ENCODE data around the gene DNAJC24.
A peak's percentile ranks its signal among the peaks of the same experiment; 100 is the strongest.
"Not testable (repeated sequence)": the region's sequence is repeated elsewhere in the genome, so short reads cannot be mapped to it uniquely, and the experiment has no call there.

The DNAJC24 gene, protein sequence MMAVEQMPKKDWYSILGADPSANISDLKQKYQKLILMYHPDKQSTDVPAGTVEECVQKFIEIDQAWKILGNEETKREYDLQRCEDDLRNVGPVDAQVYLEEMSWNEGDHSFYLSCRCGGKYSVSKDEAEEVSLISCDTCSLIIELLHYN

DNA sequence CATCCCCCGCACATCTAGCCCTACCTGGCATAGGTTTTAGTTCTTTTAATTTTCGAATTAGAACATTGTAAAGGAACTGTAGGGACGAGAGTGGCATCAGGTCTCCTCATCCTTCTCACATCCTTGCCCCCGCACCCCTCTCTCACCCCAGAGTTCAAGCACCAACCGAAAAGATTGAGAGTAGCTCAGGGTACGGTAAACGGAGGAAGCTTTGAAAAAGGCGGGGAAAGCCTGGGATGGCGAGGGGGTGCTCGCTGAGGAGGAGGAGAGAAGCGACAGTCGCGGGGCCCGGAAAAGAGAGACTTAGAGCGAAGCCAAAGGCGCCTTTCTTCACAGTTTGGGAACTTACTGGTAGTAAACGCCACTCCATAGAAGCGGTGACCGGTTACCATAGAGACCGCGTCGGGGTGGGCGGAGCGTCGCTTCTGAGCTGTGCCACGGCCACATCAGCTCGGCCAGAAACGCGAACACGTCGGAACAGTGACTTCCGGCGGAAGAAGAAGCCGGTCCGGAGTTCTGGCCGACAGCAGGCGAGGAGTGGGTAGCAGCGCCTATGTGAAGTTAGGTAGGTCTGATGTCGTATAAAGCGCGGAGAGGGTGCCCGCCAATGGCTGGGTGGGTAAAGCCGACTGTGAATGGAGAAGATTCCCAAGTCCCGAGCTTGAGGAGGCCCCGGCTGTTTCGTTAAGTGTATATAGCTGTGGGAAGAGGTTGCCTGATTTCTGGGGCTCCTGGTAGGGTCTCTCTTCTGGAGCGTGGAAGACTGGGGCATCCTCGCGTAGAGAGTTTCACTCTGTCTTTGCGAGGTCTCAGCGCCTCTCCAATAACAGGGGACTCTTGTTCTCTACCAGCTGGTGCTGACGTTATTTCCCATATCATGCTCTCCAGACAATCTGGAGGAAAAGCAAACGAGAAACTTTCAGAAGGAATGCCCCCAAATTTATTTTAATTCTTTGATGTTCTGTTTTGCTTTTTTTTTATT is at the start of gene DNAJC24, which contains the start of gene DCDC1:
DNAJC24 (plus strand) TSS at position 513 of the 982 bp plus-strand sequence. CDS start 889 bp downstream, outside the sequence.
DCDC1 (minus strand) TSS at position 392 of the 982 bp plus-strand sequence. CDS start 41,459 bp downstream, outside the sequence.
- DNase-seq: peak; percentile 94

DNA sequence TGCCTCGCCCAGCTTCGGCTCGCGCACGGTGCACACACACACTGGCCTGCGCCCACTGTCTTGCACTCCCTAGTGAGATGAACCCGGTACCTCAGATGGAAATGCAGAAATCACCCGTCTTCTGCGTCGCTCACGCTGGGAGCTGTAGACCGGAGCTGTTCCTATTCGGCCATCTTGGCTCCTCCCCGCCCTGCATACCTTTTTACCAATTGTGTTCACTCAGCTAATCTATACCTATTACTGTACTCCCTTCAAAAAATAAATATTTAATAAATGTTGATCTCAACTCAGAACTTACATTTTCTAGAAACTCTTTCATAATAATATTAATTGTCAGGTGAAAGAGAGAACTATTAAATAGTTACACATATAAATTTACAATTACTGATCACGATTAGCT is 48.2 kb upstream of the DNAJC24 start:
- DNase-seq: not testable (repeated sequence)

DNA sequence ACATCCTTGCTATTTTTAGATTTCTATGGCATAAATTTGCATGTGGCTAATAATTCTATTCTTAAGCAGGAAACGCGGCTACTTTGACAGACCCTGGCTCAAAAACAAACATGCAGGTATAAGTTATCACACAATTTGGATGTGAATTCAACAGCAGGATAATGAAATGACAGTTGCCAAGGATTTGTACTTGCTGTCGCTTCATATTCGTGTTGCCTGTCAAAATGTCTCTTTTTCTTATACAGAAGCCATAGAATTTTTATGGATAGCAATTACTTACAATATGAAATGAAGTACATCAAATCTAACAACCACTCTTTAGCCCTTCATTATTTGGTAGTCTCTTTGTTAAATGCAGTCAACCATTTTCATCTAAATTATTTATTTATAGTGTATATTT is 46.5 kb upstream of the DNAJC24 start:
- DNase-seq: no peak

DNA sequence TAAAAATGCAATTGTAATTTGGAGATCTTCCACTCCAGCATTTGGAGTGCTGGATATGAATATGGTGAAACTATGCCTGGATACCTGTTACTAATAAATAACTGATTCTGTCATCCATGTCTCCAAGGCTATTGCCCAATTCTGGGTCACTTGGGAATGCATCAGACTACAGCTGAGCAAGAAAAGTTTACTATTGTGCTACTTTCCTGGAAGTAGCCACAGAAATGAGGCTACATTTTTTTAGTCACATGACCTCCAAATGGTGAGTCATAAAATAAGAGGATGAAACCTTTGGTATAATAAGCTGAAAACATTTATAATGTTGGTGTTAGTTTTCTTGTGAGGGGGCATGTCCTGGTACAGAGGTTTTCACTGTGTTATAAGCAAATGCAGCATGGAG is 44.5 kb upstream of the DNAJC24 start:
- DNase-seq: no peak

DNA sequence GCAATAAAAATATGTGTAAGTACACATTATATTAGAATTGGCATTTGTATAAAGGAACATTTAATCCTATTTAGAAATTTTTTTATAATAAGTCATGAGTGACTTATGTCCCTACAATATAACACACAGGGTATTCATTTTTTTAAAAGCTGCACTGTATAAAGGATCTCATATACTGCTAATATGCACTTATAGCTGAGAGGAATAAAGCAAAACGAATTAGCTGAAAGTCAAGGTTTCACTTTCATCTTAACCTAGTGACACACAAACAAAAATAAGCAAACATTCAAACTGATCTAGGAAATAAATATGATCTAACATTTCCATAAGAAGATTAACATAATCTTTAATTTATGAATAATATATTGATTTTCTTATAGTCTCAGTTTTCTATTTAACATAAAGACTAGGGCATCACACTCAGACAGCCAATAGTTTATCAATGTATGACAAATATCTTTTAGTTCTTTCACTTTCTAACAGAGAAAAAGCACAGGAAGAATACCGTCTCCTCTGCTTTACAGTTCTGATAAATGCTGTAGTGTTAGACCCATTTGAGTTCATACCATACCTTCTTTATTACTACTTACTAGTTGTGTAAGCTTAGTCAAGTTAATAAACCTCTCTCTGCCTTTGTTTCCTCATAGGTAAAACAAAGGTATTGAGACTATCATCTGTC is 43.1 kb upstream of the DNAJC24 start:
- no peak for DNase-seq

DNA sequence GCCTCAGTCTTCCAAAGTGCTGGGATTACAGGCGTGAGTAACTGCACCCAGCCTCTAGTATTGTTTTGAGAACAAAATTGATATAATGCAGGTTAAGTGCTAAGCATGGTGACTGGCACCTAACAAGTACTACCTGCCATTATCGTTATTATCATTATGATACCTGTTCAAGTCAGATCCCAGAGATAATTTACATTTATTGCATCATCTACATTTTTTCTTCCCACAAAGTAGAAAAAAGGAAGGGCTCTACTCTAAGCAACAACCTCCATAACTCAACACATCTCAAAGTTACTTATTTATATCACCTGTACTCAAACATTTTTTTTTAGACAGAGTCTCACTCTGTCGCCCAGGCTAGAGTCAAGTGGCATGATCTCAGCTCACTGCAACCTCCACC is 42.2 kb upstream of the DNAJC24 start:
- no peak for DNase-seq

DNA sequence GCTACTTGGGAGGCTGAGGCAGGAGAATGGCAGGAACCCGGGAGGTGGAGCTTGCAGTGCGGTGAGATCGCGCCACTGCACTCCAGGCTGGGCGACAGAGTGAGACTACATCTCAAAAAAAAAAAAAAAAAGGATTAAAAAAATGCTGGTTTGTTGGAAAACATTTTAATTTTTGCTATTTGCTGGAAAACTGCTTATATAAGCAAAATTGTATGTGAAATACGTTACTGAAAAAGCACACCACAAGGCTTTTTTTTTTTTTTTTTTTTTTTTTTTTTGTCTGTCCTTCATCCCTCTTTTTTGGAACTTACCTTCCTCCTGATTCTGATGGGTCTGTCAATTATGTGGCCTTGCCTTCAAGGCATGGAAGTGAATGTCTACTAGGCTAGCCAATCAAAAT is 41.0 kb upstream of the DNAJC24 start:
- DNase-seq: no peak

DNA sequence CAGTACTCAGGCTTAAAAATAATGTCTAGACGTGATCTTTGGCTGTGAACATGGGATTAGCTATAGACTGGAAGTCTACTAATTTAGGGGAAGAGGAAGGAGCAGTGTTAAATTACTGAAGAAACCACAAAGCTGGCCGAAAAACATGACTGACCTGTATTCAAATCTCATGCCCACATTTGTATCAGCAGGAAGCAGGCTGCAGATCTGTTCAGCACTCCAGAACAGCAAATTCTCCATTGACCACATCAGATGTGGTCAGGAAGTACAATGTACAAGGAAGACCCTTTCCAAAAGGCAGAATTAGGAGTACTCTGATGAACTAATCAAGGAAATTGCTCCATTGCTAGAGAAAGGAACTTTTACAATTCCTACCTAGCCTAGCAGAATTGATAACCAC is 31.9 kb upstream of the DNAJC24 start:
- DNase-seq: no peak

DNA sequence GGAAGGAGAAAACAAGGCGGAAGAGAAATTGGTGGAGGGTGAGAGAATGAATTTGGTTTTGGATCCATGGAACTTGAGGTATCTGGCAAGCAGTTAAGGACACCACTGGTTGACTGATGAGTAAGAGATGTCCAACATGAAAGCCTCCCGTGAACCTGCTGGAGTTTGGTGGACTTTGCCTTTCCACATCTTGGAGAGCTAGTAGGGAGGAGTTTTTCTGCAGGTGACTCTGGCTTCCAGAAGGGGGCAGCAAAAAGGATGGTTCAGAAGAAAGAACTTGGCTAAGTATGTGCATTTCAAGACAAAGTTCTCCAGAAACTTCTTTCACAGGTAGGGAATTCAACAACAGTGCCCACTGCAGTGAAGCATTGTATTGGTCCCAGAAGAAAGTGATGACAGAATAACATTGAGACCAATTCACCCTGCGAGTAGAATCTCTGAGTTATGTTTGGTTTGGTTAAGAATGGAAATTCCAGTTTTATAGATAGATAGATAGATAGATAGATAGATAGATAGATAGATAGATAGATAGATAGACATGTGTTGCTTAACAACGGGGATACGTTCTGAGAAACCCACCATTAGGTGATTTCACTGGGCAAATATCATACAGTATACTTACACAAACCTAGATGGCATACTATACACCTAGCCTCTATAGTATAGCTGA is 28.6 kb upstream of the DNAJC24 start:
- no peak for DNase-seq

DNA sequence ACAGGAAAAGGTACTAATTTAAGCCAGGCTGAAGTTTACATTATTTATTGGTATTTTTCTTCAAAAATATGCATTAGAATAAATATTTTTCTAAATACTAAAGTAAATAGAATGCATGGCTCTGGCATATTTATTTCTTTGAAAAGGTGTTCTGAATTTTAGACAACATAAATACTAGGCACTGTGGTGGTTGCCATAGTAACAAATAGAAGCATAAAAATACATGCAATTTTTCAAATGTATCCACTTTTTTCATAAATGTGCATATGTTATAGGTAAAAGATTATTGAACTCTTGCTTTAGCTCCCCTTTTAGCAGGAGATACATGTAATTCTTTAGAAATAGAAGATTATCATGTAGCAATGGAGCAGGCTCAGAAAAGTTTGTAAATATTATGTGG is 18.5 kb upstream of the DNAJC24 start:
- no peak for DNase-seq

DNA sequence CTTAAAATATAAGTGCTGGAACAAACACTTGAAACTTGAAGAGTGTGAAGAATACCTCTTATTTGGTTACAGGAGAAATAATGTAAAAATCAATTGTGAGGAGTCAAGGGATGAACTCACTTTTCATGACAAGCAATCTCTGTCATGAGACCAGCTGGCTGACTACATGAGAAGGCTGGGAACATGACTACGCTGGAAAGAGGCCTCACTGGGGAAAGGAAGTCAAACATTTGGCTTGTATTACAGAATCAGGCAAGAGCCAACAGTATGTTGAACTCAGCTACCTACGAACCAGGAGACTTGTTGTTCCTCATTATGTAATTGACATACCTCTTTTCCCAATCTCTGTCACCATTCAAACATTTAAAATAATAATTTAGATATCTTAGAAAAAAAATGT is 14.5 kb upstream of the DNAJC24 start:
- no peak for DNase-seq

DNA sequence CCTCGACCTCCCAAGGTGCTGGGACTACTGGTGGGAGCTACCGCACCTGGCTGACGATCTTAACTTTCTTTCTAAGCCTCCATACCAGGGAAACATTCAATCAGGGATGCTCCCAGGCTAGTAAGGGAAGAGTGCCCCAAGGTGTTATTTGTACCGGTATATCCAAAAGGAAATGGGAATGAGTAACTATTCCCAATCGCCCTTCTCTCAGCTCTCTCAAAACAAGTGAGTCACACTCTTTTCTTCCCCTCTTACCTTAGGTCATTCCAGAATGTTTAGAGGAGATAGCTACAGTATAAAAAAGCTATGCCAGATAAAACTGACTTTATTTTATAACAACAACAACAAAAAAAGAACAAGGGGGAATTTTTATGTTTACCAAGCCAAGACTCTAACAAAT is 13.8 kb upstream of the DNAJC24 start:
- no peak for DNase-seq

DNA sequence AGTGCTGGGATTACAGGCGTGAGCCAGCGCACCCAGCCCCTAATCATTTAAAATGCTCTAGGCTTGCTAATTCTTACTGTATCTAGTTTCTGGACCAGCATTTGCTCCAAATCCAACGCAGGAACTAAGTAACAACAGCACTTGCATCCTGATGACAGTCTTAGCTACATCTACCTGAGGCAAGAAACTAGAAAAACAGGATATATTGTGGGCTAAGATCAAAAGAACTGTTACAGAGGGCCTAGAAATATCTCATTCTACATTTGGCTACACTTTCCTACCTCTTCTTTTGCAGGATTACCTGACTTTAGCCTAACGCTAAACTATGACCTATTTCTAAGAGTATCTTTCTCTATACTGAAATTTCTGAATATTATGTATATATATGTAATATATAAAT is 7.9 kb upstream of the DNAJC24 start:
- no peak for DNase-seq

DNA sequence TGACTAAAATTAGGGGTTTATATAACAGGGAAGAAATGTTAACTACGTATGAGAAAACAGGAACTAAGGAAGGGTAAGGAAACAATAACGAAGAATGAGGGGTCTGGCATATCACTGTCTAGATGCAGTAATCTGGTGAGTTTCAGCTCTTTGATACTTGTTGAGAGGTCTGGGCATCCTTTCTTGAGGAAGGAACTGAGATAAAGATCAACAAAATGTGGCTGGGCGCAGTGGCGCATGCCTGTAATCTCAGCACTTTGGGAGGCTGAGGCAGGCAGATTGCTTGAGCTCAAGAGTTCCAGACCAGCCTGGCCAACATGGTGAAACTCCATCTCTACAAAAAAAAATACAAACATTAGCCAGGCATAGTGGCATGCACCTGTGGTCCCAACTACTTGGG is 2.9 kb upstream of the DNAJC24 start:
- no peak for DNase-seq

DNA sequence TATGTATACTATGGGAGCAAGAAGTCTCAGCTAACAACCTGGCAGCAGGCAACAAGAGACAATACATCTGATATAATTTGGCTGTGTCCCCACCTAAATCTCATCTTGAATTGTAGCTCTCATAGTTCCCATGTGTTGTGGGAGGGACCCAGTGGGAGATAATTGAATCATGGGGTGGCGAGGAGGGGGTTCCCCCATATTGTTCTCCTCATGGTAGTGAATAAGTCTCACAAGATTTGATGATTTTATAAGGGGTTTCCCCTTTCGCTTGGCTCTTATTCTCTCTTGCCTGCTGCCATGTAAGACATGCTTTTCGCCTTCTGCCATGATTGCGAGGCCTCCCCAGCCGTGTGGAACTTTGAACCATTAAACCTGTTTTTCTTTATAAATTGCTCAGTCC is 6.2 kb downstream of the DNAJC24 start:
- DNase-seq: no peak

DNA sequence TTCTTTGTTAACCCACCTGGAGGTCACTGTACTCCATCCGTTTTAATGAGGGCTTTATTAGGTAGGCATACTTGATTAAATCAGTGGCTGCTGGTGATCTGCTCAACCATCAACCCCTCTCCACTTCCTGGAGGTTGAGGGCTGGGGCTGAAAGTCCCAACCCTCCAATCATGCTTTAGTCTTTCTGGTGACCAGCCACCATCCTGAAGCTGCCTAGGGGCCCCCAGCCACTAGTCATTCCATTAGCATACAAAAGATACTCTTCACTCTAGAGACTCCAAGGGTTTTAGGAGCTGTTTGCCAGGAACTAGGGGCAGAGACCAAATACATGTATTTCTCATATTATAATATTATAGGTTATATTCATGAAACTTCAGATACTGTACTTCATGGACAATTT is 13.5 kb downstream of the DNAJC24 start:
- DNase-seq: no peak

DNA sequence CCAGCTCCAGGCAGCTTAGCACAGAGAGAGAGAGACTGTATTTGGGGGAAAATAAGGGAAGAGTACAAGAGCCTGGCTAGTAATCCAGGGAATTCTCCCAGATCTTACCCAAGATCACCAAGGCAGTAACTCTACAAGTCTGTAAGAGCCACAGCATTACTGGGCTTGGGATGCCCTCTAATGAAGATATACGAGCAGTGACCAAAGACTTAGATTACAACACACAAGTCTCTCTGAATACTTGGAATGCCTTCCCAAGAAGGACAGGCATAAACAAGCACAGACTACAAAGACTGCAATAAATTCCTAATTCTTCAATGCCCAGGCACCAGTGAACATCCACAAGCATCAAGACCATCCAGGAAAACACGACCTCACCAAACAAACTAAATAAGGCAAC is 17.7 kb downstream of the DNAJC24 start:
- no peak for DNase-seq

DNA sequence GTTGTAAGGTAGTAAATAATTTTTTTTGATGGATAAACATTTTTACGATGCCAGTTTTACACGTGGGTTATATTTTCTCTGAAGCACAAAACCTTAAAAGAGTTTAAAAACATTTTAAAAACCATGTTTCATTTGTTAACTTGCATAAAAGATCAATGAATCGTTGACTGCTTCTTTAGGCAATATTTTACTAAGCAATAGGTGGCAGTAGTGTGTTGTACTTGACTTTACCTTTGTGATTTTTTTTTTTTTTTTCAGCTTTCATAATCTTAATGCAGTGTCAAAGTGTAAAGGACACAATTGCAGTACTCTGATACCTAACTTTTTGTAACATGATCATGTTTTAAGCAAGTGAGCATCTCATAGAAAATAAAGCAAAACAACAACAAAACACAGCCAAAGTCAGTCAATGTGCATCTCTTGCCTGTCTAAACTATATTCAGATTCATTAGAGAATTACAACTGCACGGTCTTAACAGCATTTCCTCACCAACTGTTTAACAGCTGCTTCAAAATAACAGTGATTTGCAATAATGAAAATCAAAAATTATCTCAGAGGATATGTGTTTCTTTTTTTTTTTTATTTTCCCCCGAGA is 27.7 kb downstream of the DNAJC24 start:
- DNase-seq: no peak

DNA sequence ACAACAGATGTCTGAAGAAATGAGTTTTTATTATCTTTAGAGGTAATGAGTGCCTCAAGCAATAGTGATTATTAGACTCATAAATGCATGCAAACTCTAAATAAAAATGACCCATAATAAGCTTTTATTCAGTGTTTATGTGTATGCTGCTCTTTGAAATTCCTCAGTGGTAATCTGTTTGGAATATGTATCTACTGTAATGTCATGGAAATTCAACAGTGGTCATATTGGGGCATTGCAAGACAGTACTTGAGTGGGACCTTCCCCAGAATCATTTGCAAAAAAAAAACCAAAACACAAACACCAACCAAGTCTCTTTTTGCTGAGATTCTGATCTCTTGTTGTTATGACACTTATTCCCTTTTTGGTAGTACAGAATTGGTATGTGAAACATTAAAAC is 35.0 kb downstream of the DNAJC24 start:
- no peak for DNase-seq

DNA sequence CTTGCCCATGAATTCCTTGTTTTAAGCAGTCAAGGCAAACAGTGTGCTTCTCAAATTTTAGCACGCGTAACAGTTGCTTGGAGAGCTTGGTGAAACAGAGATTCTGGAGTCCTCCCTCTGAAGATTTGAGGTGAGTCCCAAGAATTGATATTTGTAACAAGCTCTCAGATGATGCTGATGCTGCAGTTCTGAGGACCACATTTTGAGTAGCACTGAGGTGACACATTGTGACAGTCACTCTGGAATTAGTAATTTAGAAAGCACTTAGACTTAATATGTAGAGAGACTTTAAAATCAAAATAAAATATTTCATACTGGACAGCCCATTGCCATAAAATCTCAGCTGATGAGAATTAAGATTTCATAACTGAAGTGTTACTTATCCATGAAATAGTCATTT is 38.5 kb downstream of the DNAJC24 start:
- DNase-seq: no peak

DNA sequence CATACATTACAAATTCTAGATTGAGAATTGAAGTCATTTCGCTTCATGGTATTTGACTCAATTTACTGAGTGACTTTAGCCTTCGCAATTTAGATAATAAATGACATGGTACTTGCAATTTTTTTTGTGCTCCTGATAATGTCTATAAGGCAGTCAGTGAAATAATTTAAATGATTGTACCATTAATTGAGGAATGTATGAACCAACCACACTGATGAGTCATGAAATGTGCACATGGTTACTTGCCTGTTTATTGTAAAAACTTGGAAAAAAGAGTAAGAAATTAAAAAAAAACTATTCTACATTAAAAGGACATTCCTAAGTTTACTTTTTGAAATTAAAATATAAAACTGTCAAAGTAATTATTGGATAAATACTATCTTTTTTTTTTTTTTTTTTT is 43.3 kb downstream of the DNAJC24 start:
- DNase-seq: no peak

DNA sequence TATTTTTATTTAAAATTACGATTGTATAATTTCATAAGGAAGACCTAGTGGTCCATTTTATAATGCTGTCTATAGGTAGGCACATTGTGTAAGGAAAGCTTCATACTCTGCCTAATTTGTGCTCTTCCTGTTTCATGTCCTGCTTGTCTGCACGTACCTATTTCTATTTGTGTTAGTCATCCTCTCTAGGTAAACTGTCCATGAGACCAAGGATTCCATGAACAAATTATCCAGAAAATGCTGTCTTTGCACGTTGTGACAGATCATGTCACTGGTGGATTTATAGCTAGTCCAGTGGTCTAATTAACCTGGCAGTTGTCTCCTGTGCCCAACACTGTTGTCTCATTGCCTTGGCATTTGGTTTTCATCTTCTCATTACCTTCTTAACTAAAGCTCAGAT is 44.7 kb downstream of the DNAJC24 start:
- DNase-seq: no peak

DNA sequence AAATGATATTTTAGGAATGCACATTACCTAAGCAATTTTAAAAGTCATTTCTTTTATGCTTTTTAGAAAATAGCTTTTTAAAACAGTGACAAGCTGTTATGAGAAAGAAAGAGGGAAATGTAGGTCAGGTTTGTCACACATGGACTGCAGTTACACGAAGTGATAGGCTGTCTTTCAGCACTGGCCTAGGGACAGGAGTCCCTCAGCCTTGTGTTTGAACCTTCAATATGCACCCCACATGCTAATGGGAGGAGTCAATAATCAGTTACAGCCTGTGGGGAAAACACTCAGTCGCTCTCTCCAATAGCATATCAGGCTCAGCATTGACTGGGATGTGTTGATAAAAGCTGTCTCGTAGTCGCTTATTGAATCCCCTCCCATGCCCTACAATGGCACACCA is 45.8 kb downstream of the DNAJC24 start:
- DNase-seq: no peak
